ENCODE measurements around the gene POLR3K.
"Not testable (repeated sequence)": the region's sequence is repeated elsewhere in the genome, so short reads cannot be mapped to it uniquely, and the experiment has no call there.

Gene POLR3K

GRCh38 chr16:35011-35677 lies 18.3 kb downstream of the POLR3K start:
- TF ChIP-seq EZH2 (IDR thresholded peaks at IDR 0.05; ENCODE audit: borderline replicate concordance, low read depth, low read length, severe bottlenecking) = no peak
- Histone ChIP-seq H3K27ac (ENCODE audit: low read length) (no peak overlapping the region), H2AFZ (ENCODE audit: low read depth, low read length) (no peak overlapping the region), H4K20me1 (ENCODE audit: insufficient read depth, low read length) (peaks cover 16% of the 10 kb centered on the region), H3K9ac (ENCODE audit: low read depth, low read length) (no peak overlapping the region), H3K4me2 (ENCODE audit: insufficient read depth, low read length) (no peak overlapping the region), H3K79me2 (ENCODE audit: insufficient read depth, low read length) (no peaks in the 10 kb centered on the region), H3K9me3 (ENCODE audit: insufficient read depth, low read length, severe bottlenecking) (no peaks in the 10 kb centered on the region), H3K36me3 (ENCODE audit: insufficient read depth, low read length) (peaks cover 18% of the 10 kb centered on the region), H3K27me3 (ENCODE audit: insufficient read depth, low read length, poor library complexity) (no peaks in the 10 kb centered on the region), H3K4me3 (ENCODE audit: low read depth in 1 of 2, low read length in 2 of 2) (no peak overlapping the region), H3K4me1 (ENCODE audit: insufficient read depth, low read length) (peaks cover 3% of the 10 kb centered on the region; the same call in 1 of the 2 replicates)
- ATAC-seq (ENCODE audit: insufficient read depth, low read depth) = no peak; the same call in 2 of the 3 replicates
- no peak for DNase-seq

- H3K27me3 ChIP-seq (ENCODE audit: insufficient read depth, low read length, poor library complexity) = no peaks in the 10 kb centered on the region
- H3K27ac ChIP-seq (ENCODE audit: low read length) = no peak overlapping the region
- ATAC-seq (ENCODE audit: insufficient read depth, low read depth) (no peak), DNase-seq (no peak)
- H3K36me3 ChIP-seq (ENCODE audit: insufficient read depth, low read length) = peaks cover 18% of the 10 kb centered on the region
- no peak overlapping the region for H3K9ac ChIP-seq (ENCODE audit: low read depth, low read length)
- no peaks in the 10 kb centered on the region for H3K79me2 ChIP-seq (ENCODE audit: insufficient read depth, low read length)
- H4K20me1 ChIP-seq (ENCODE audit: insufficient read depth, low read length) = peaks cover 16% of the 10 kb centered on the region
- no peak overlapping the region for H3K4me2 ChIP-seq (ENCODE audit: insufficient read depth, low read length)
- no peak overlapping the region for H3K4me3 ChIP-seq (ENCODE audit: low read depth in 1 of 2, low read length in 2 of 2)
- H3K4me1 ChIP-seq (ENCODE audit: insufficient read depth, low read length) = peaks cover 3% of the 10 kb centered on the region; the same call in 1 of the 2 replicates
- no peak overlapping the region for H2AFZ ChIP-seq (ENCODE audit: low read depth, low read length)
- TF ChIP-seq CTCF (IDR thresholded peaks at IDR 0.05; ENCODE audit: borderline replicate concordance, extremely low read depth, low read length, poor library complexity, severe bottlenecking) (no peak), EZH2 (IDR thresholded peaks at IDR 0.05; ENCODE audit: borderline replicate concordance, low read depth, low read length, severe bottlenecking) (no peak)
- H3K9me3 ChIP-seq (ENCODE audit: insufficient read depth, low read length, severe bottlenecking) = no peaks in the 10 kb centered on the region
These were observed 18.8 kb downstream of the POLR3K start for GRCh38 chr16:34648-34987.

- Histone ChIP-seq H3K27me3 (ENCODE audit: insufficient read depth, low read length, poor library complexity) (no peaks in the 10 kb centered on the region), H3K4me1 (ENCODE audit: insufficient read depth, low read length) (peaks cover under 1% of the 10 kb centered on the region; the same call in 1 of the 2 replicates), H3K9me3 (ENCODE audit: insufficient read depth, low read length, severe bottlenecking) (no peaks in the 10 kb centered on the region), H3K4me3 (ENCODE audit: low read depth in 1 of 2, low read length in 2 of 2) (no peak overlapping the region), H3K4me2 (ENCODE audit: insufficient read depth, low read length) (no peak overlapping the region), H2AFZ (ENCODE audit: low read depth, low read length) (no peak overlapping the region), H3K27ac (ENCODE audit: low read length) (no peak overlapping the region), H3K79me2 (ENCODE audit: insufficient read depth, low read length) (no peaks in the 10 kb centered on the region), H3K9ac (ENCODE audit: low read depth, low read length) (no peak overlapping the region), H4K20me1 (ENCODE audit: insufficient read depth, low read length) (peaks cover 14% of the 10 kb centered on the region), H3K36me3 (ENCODE audit: insufficient read depth, low read length) (peaks cover 15% of the 10 kb centered on the region)
- 0 out of 3 replicates have a peak, but pooled peaks have one; percentile 24 for ATAC-seq (ENCODE audit: insufficient read depth, low read depth)
- no peak for DNase-seq
- TF ChIP-seq EZH2 (IDR thresholded peaks at IDR 0.05; ENCODE audit: borderline replicate concordance, low read depth, low read length, severe bottlenecking) (no peak), CTCF (IDR thresholded peaks at IDR 0.05; ENCODE audit: borderline replicate concordance, extremely low read depth, low read length, poor library complexity, severe bottlenecking) (no peak)
These were observed 19.3 kb downstream of the POLR3K start for GRCh38 chr16:33877-34647.

- not testable (repeated sequence) for H3K4me2 ChIP-seq (ENCODE audit: insufficient read depth, low read length); DNase-seq; H3K4me1 ChIP-seq (ENCODE audit: insufficient read depth, low read length); H2AFZ ChIP-seq (ENCODE audit: low read depth, low read length); H3K4me3 ChIP-seq (ENCODE audit: low read depth in 1 of 2, low read length in 2 of 2); H3K9me3 ChIP-seq (ENCODE audit: insufficient read depth, low read length, severe bottlenecking); H4K20me1 ChIP-seq (ENCODE audit: insufficient read depth, low read length); H3K27me3 ChIP-seq (ENCODE audit: insufficient read depth, low read length, poor library complexity); H3K27ac ChIP-seq (ENCODE audit: low read length); H3K79me2 ChIP-seq (ENCODE audit: insufficient read depth, low read length); ATAC-seq (ENCODE audit: insufficient read depth, low read depth); H3K9ac ChIP-seq (ENCODE audit: low read depth, low read length)
- H3K36me3 ChIP-seq (ENCODE audit: insufficient read depth, low read length) = peaks cover 13% of the 10 kb centered on the region; the same call in 1 of the 2 replicates
These were observed 20.1 kb downstream of the POLR3K start for GRCh38 chr16:33154-33876.

GRCh38 chr16:30627-31026 lies 22.8 kb downstream of the POLR3K start:
- not testable (repeated sequence) for ATAC-seq (ENCODE audit: insufficient read depth, low read depth); H2AFZ ChIP-seq (ENCODE audit: low read depth, low read length); H4K20me1 ChIP-seq (ENCODE audit: insufficient read depth, low read length); H3K9ac ChIP-seq (ENCODE audit: low read depth, low read length); DNase-seq; H3K79me2 ChIP-seq (ENCODE audit: insufficient read depth, low read length); H3K27ac ChIP-seq (ENCODE audit: low read length); H3K9me3 ChIP-seq (ENCODE audit: insufficient read depth, low read length, severe bottlenecking); H3K4me2 ChIP-seq (ENCODE audit: insufficient read depth, low read length); H3K4me3 ChIP-seq (ENCODE audit: low read depth in 1 of 2, low read length in 2 of 2); H3K27me3 ChIP-seq (ENCODE audit: insufficient read depth, low read length, poor library complexity); H3K4me1 ChIP-seq (ENCODE audit: insufficient read depth, low read length); H3K36me3 ChIP-seq (ENCODE audit: insufficient read depth, low read length)

- not testable (repeated sequence) for H3K4me2 ChIP-seq (ENCODE audit: insufficient read depth, low read length); H3K27ac ChIP-seq (ENCODE audit: low read length); H3K36me3 ChIP-seq (ENCODE audit: insufficient read depth, low read length); H3K4me3 ChIP-seq (ENCODE audit: low read depth in 1 of 2, low read length in 2 of 2); H3K79me2 ChIP-seq (ENCODE audit: insufficient read depth, low read length); DNase-seq; H3K9ac ChIP-seq (ENCODE audit: low read depth, low read length); H3K9me3 ChIP-seq (ENCODE audit: insufficient read depth, low read length, severe bottlenecking); H4K20me1 ChIP-seq (ENCODE audit: insufficient read depth, low read length); H3K27me3 ChIP-seq (ENCODE audit: insufficient read depth, low read length, poor library complexity); ATAC-seq (ENCODE audit: insufficient read depth, low read depth); H3K4me1 ChIP-seq (ENCODE audit: insufficient read depth, low read length); H2AFZ ChIP-seq (ENCODE audit: low read depth, low read length)
These were observed 27.5 kb downstream of the POLR3K start for GRCh38 chr16:25926-26348.
